B cell (primary cell): Measurements from ENCODE around the gene EHF. TPM values are rescaled to one million over a fixed set of nuclear protein-coding genes. Genes with fewer than 3 reads are reported as not detected.

ENCODE experiments used
- ATAC-seq: fragments of 200-7000 bp; cut with Tn5 transposase; one replicate; pipeline ENCODE4 v1.10.0; 2021; ENCODE audit warnings: low read depth, mild to moderate bottlenecking, moderate number of reproducible peaks, moderate library complexity
- CTCF ChIA-PET: fragments of 350-600 bp; sonication (Branson Sonifier 250); formaldehyde crosslinking; loops from one replicate; lab custom pipeline; 2021; ENCODE audit warnings: antibody characterized with exemption, inconsistent platforms; lab: Charles Lee
- POLR2A ChIA-PET: fragments of 350-600 bp; sonication (Branson Sonifier 250); formaldehyde crosslinking; loops from one replicate; lab custom pipeline; 2021; ENCODE audit warnings: antibody characterized with exemption; lab: Charles Lee
- DNase-seq: peaks from one replicate; pipeline ENCODE4 v3.0.0; 2013
- H2AFZ ChIP-seq: 2 replicates; pipeline ENCODE4 v1.6.1; 2012; ENCODE audit warnings: mild to moderate bottlenecking, low read depth, low read length; ENCODE audit not compliant: insufficient read depth, poor library complexity, severe bottlenecking
- H3K27ac ChIP-seq, 2 donors: 1 replicate in 1 of 2; 2 replicates in 1 of 2; pipeline ENCODE4 v1.5.1; 2012 to 2013; ENCODE audit warnings: low read length in 2 of 2, mild to moderate bottlenecking in 2 of 2, moderate library complexity in 1 of 2
- H3K27me3 ChIP-seq, 4 experiments: fragments of 200-600 bp in 1 of 4; sonication (generic) in 1 of 4; replicated peaks in 1 of 4; 1 replicate in 2 of 4; 2 replicates in 2 of 4; pipeline versions ENCODE4 v1.6.1 to v1.7.0; 2013 to 2016; ENCODE audit warnings: low read length in 3 of 4, mild to moderate bottlenecking in 2 of 4, mixed read lengths in 1 of 4, moderate library complexity in 1 of 4; ENCODE audit not compliant: insufficient read depth in 4 of 4, control insufficient read depth in 3 of 4; ENCODE audit errors: control extremely low read depth in 1 of 4
- H3K36me3 ChIP-seq, 2 experiments: replicated peaks in 1 of 2; 1 replicate in 1 of 2; 2 replicates in 1 of 2; pipeline versions ENCODE4 v1.6.1 to v1.7.1; 2013; ENCODE audit warnings: low read length in 1 of 2; ENCODE audit not compliant: insufficient read depth in 2 of 2, control insufficient read depth in 1 of 2; ENCODE audit errors: control extremely low read depth in 1 of 2, extremely low read depth in 1 of 2
- H3K4me1 ChIP-seq, 2 donors: fragments of 200-600 bp in 1 of 2; sonication (generic) in 1 of 2; 1 replicate in 1 of 2; 2 replicates in 1 of 2; pipeline versions ENCODE4 v1.5.1 to v1.6.1; 2013 to 2017; ENCODE audit warnings: low read length in 2 of 2; ENCODE audit not compliant: control insufficient read depth in 2 of 2, insufficient read depth in 2 of 2
- H3K4me2 ChIP-seq: replicated peaks from 2 replicates; pipeline ENCODE3; 2012; ENCODE audit warnings: mild to moderate bottlenecking, low read depth, low read length; ENCODE audit not compliant: poor library complexity, severe bottlenecking
- H3K4me3 ChIP-seq, 5 experiments: fragments of 200-600 bp in 1 of 5; sonication (generic) in 1 of 5; 1 replicate in 3 of 5; 2 replicates in 2 of 5; pipeline versions ENCODE4 v1.5.1 to v1.7.0; 2011 to 2016; ENCODE audit warnings: low read length in 4 of 5, mild to moderate bottlenecking in 4 of 5, low read depth in 2 of 5, control low read depth in 1 of 5, moderate library complexity in 1 of 5; ENCODE audit not compliant: insufficient read depth in 1 of 5; ENCODE audit errors: control extremely low read depth in 1 of 5, extremely low read depth in 1 of 5
- H3K79me2 ChIP-seq: fragments of 200-600 bp; sonication (generic); one replicate; pipeline ENCODE4 v1.6.0; 2016; ENCODE audit warnings: low read length; ENCODE audit not compliant: control insufficient read depth, insufficient read depth
- H3K9ac ChIP-seq: fragments of 200-600 bp; sonication (generic); 2 replicates; pipeline ENCODE4 v1.6.1; 2017; ENCODE audit warnings: mild to moderate bottlenecking, low read length, moderate library complexity
- H3K9me3 ChIP-seq, 3 donors: one replicate each; pipeline versions ENCODE4 v1.6.1 to v1.7.1; 2013; ENCODE audit warnings: low read length in 2 of 3; ENCODE audit not compliant: control insufficient read depth in 2 of 3, insufficient read depth in 1 of 3; ENCODE audit errors: control extremely low read depth in 1 of 3
- H4K20me1 ChIP-seq: 2 replicates; pipeline ENCODE4 v1.6.0; 2012; ENCODE audit warnings: mild to moderate bottlenecking, low read length; ENCODE audit not compliant: insufficient read depth, control insufficient read depth, poor library complexity, severe bottlenecking
- H3K27ac Mint-ChIP-seq: one replicate; pipeline ENCODE4 v1.8.0; 2021; ENCODE audit warnings: mixed read lengths
- H3K27me3 Mint-ChIP-seq: one replicate; pipeline ENCODE4 v1.8.0; 2021; ENCODE audit warnings: mixed read lengths
- H3K4me1 Mint-ChIP-seq: one replicate; pipeline ENCODE4 v1.8.0; 2021; ENCODE audit warnings: mixed read lengths
- H3K4me3 Mint-ChIP-seq: one replicate; pipeline ENCODE4 v1.8.0; 2021; ENCODE audit warnings: mixed read lengths
- H3K9me3 Mint-ChIP-seq: one replicate; pipeline ENCODE4 v1.8.0; 2022; ENCODE audit warnings: mixed read lengths; ENCODE audit not compliant: insufficient read depth
- CTCF ChIP-seq: fragments of 200-600 bp; IDR thresholded peaks from one replicate; pipeline ENCODE4 v1.8.0; 2022; ENCODE audit warnings: antibody characterized with exemption, mild to moderate bottlenecking
- EZH2 ChIP-seq: IDR thresholded peaks from 2 replicates; pipeline ENCODE4 v1.6.1; 2012; ENCODE audit warnings: borderline replicate concordance, low read depth, mild to moderate bottlenecking, moderate library complexity, low read length; ENCODE audit not compliant: insufficient read depth, poor library complexity, severe bottlenecking
- WGBS: methylation state at CpG from one replicate; pipeline ENCODE4 v1.1.5; 2013; ENCODE audit warnings: missing lambda C conversion rate; ENCODE audit not compliant: insufficient coverage; 5-methylcytosine and 5-hydroxymethylcytosine counted together
- intact Hi-C: fragments of 100-400 bp; cut with micrococcal nuclease; formaldehyde crosslinking; loops from one replicate; pipeline ENCODE4 v1.10.0; 2022
- polyA plus RNA-seq: library from polyadenylated mRNA; depleted of rRNA; stranded (reverse); fragments of >200 nt; gene quantifications from 2 replicates; pipeline ENCODE4 v1.2.3, GENCODE V29; 2012
- total RNA-seq, 2 donors: library from RNA; stranded (reverse); fragments of 120-200 nt in 1 of 2; gene quantifications; 1 replicate in 1 of 2; 2 replicates in 1 of 2; pipeline versions ENCODE4 v1.2.3 to v1.2.4, GENCODE V29; 2013 to 2022

The EHF gene
- total and polyA plus RNA-seq, 2 donors (not counting 1 experiment from before 2014, with no cell fraction given) = not detected

GRCh38 chr11:34620202-34620601 is 691 bp upstream of the EHF start:
- H3K27ac Mint-ChIP-seq = no peak overlapping the region
- Histone ChIP-seq H3K27me3 (peaks cover 0 to 4% (median 0%) of the 10 kb centered on the region in 4 experiments), H3K79me2 (no peaks in the 10 kb centered on the region), H3K4me3 (no peak overlapping the region), H3K27ac (no peak overlapping the region), H3K9ac (no peak overlapping the region), H4K20me1 (no peaks in the 10 kb centered on the region), H2AFZ (no peak overlapping the region), H3K4me1 (peaks cover 0 to 13% of the 10 kb centered on the region in 2 donors), H3K9me3 (no peaks in the 10 kb centered on the region), H3K36me3 (no peaks in the 10 kb centered on the region), H3K4me2 (no peak overlapping the region)
- CTCF ChIA-PET = interaction anchor here (1.1 kb wide), 1 partner anchor 34 kb away, joined by 5 read pairs; no protein-coding TSS in a partner anchor
- peaks cover 20% of the 10 kb centered on the region for H3K4me1 Mint-ChIP-seq
- no peak overlapping the region for H3K4me3 Mint-ChIP-seq
- WGBS = 100% methylated on average over 1 of the region's 2 CpGs
- H3K27me3 Mint-ChIP-seq = peaks cover 5% of the 10 kb centered on the region
- intact Hi-C loops = no loop called here
- no peak for DNase-seq
- POLR2A ChIA-PET = no interaction called here
- ATAC-seq = no peak
- H3K9me3 Mint-ChIP-seq = no peaks in the 10 kb centered on the region
- TF ChIP-seq EZH2 = no peak
- no peak for TF ChIP-seq CTCF

DNA sequence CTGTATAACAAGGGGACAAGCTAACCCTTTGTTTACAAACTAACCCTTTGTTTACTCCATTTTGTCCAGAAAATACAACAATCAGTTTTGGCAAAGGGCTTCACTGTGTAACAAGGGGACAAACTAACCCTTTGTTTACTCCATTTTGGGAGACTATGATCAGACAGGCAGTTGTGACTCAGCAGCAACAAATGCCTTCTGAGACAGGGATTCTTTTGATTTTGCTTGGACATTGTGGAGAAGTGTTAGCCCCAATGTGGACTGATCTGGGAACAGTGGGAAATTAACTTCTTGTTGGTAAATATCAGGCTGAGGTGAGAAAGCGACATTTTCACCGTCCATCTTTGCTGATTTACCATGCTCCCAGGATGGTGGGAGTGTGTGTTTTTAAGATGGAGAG is 983 bp downstream of the EHF start:
- no peak overlapping the region for H3K9ac ChIP-seq
- H3K27me3 ChIP-seq = peaks cover 0 to 12% (median 0%) of the 10 kb centered on the region in 4 experiments
- H3K4me1 ChIP-seq = peaks cover 0 to 13% of the 10 kb centered on the region in 2 donors
- no peaks in the 10 kb centered on the region for H4K20me1 ChIP-seq
- no peaks in the 10 kb centered on the region for H3K36me3 ChIP-seq
- CTCF ChIA-PET = no interaction called here
- H3K9me3 ChIP-seq = no peaks in the 10 kb centered on the region
- ATAC-seq = no peak
- WGBS = 100% methylated on average over 2 of the region's 2 CpGs
- no peak overlapping the region for H3K4me3 ChIP-seq
- TF ChIP-seq CTCF (no peak), EZH2 (no peak)
- Mint-ChIP-seq H3K4me1 (peaks cover 19% of the 10 kb centered on the region), H3K27ac (no peak overlapping the region), H3K9me3 (no peaks in the 10 kb centered on the region), H3K27me3 (peaks cover 11% of the 10 kb centered on the region), H3K4me3 (no peak overlapping the region)
- no peaks in the 10 kb centered on the region for H3K79me2 ChIP-seq
- H3K27ac ChIP-seq = no peak overlapping the region
- H2AFZ ChIP-seq = no peak overlapping the region
- no peak for DNase-seq
- POLR2A ChIA-PET = no interaction called here
- intact Hi-C loops = no loop called here
- no peak overlapping the region for H3K4me2 ChIP-seq
